Progenitor cell of endocrine pancreas (in vitro differentiated cells): ENCODE measurements around the gene TCOF1. TPM values are rescaled to one million over a fixed set of nuclear protein-coding genes. Genes with fewer than 3 reads are reported as not detected.

ENCODE experiments used
- DNase-seq: peaks from one replicate; pipeline ENCODE4 v3.0.0; 2021; ENCODE audit warnings: low spot score; ENCODE audit not compliant: unreplicated experiment
- H3K27ac Mint-ChIP-seq: 2 replicates; pipeline ENCODE4 v1.8.0; 2021; ENCODE audit warnings: mild to moderate bottlenecking, moderate library complexity, mixed read lengths
- H3K27me3 Mint-ChIP-seq: 2 replicates; pipeline ENCODE4 v1.8.0; 2021; ENCODE audit warnings: mixed read lengths
- H3K36me3 Mint-ChIP-seq: 2 replicates; pipeline ENCODE4 v1.8.0; 2022; ENCODE audit warnings: mixed read lengths; ENCODE audit not compliant: insufficient read depth
- H3K4me1 Mint-ChIP-seq: 2 replicates; pipeline ENCODE4 v1.8.0; 2021; ENCODE audit warnings: low read depth, mixed read lengths
- H3K4me3 Mint-ChIP-seq: 2 replicates; pipeline ENCODE4 v1.8.0; 2021; ENCODE audit warnings: low read depth, mild to moderate bottlenecking, moderate library complexity, mixed read lengths
- H3K9me3 Mint-ChIP-seq: 2 replicates; pipeline ENCODE4 v1.8.0; 2021; ENCODE audit warnings: low read depth, mixed read lengths
- CTCF ChIP-seq: fragments of 200-600 bp; sonication (generic); IDR thresholded peaks from one replicate; pipeline ENCODE4 v1.5.0; 2021; ENCODE audit warnings: antibody characterized with exemption, mild to moderate bottlenecking; ENCODE audit not compliant: unreplicated experiment
- total RNA-seq: library from RNA; stranded (reverse); gene quantifications from 2 replicates; pipeline ENCODE4 v1.2.1, GENCODE V29; 2021

Gene TCOF1
- total RNA-seq, 1 donor from 2014 or later, result 58.9 TPM

DNA sequence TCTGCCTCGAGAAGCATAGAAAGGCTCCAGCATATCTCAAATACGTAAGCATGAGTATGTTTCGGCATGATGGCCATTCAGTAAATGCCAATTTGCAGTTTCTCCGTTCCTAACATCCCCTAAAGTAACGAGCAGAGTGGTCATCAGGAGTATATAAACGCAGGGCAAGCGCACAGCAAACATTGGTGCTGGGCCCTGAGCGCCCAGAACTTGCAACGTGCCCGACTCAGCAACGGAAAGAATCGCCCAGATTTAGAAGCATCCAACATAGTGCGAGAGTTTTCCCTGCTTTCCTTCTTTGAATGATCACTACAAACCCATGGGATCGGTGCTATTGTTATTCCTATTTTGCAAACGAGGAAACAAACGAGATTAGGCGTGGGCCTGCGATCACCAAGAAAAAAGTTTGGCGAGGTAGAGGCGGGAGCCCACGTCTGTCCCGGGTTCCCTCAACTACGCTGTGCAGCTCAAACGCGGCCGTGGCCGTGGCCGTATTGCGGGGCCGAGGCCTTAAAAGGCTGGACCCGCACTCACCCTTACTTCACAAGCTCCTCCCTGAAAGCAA is 91.5 kb downstream of the TCOF1 start:
- Mint-ChIP-seq H3K4me1 (peaks cover 13% of the 10 kb centered on the region), H3K36me3 (peaks cover 17% of the 10 kb centered on the region)
- no peak for DNase-seq

More for the DNA sequence above, 91.5 kb downstream of the TCOF1 start:
- Mint-ChIP-seq H3K9me3 (peaks cover 4% of the 10 kb centered on the region), H3K27ac (peak overlapping the region; percentile 100), H3K27me3 (no peaks in the 10 kb centered on the region), H3K4me3 (peak overlapping the region; percentile 99)
- no peak for TF ChIP-seq CTCF

Other genes starting within 250 kb of the TCOF1 start
- gene PDGFRB, start 201.9 kb upstream of the TCOF1 start, total RNA-seq, result 1.2 and 2.3 TPM in 2 replicates
- gene CDX1, start 190.9 kb upstream of the TCOF1 start, total RNA-seq, result 0.31 and 0.43 TPM in 2 replicates
- not detected in 2 replicates for gene SLC6A7, start 167.6 kb upstream of the TCOF1 start, total RNA-seq
- gene CAMK2A, start 67.9 kb upstream of the TCOF1 start, total RNA-seq, result not detected in 2 replicates
- 0.24 TPM in 1 of 2 replicates, not detected in the other for gene ARSI, start 54.8 kb upstream of the TCOF1 start, total RNA-seq
- 41.3 and 45.8 TPM in 2 replicates for gene CD74, start 55.2 kb downstream of the TCOF1 start, total RNA-seq
- 1,941 and 2,072 TPM in 2 replicates for gene RPS14, start 92.0 kb downstream of the TCOF1 start, total RNA-seq
- gene NDST1, start 150.4 kb downstream of the TCOF1 start, total RNA-seq, result 154 and 169 TPM in 2 replicates